Left lung (tissue), 10 donors: ENCODE results near the gene CREB3L4. TPM values are rescaled to one million over a fixed set of nuclear protein-coding genes. Genes with fewer than 3 reads are reported as not detected.

ENCODE experiments used
- ATAC-seq: fragments of 200-7000 bp; cut with Tn5 transposase; one replicate; pipeline ENCODE4 v1.9.1; 2020; ENCODE audit warnings: moderate library complexity
- DNase-seq, 4 donors: peaks; one replicate each; pipeline ENCODE4 v3.0.0-alpha.2; 2013 to 2020
- H3K27ac ChIP-seq, 2 donors: fragments of 200-600 bp; sonication (generic) in 1 of 2; one replicate each; pipeline versions ENCODE4 v1.5.0 to v1.8.0; 2020 to 2021
- H3K27me3 ChIP-seq, 2 donors: fragments of 200-600 bp; sonication (generic) in 1 of 2; one replicate each; pipeline versions ENCODE4 v1.5.0 to v1.8.0; 2020 to 2021
- H3K36me3 ChIP-seq, 2 donors: fragments of 200-600 bp; sonication (generic) in 1 of 2; one replicate each; pipeline versions ENCODE4 v1.5.0 to v1.8.0; 2020 to 2021
- H3K4me1 ChIP-seq, 2 donors: fragments of 200-600 bp; one replicate each; pipeline ENCODE4 v1.8.0; 2021
- H3K4me3 ChIP-seq, 2 donors: fragments of 200-600 bp; sonication (generic) in 1 of 2; one replicate each; pipeline versions ENCODE4 v1.5.0 to v1.8.0; 2020 to 2021; ENCODE audit warnings: mild to moderate bottlenecking in 1 of 2
- H3K9me3 ChIP-seq, 2 donors: fragments of 200-600 bp; sonication (generic) in 1 of 2; one replicate each; pipeline versions ENCODE4 v1.5.0 to v1.8.0; 2020 to 2021
- CTCF ChIP-seq, 2 donors: fragments of 200-600 bp; sonication (generic) in 1 of 2; IDR thresholded peaks; one replicate each; pipeline versions ENCODE4 v1.5.0 to v1.8.0; 2021; ENCODE audit warnings: antibody characterized with exemption in 2 of 2
- intact Hi-C, 2 donors: fragments of 100-400 bp; cut with DNase I; formaldehyde crosslinking; loops; one replicate each; pipeline versions ENCODE4 v1.11.2 to v1.14.2; 2022
- polyA plus RNA-seq, 6 donors: library from polyadenylated mRNA; unstranded; fragments of 120-200 nt; gene quantifications; one replicate each; pipeline ENCODE4 v1.2.1, GENCODE V29; 2013; ENCODE audit not compliant: insufficient read length in 6 of 6
- total RNA-seq, 2 donors: library from RNA; stranded (reverse); fragmentation: NEBNext Ultra II Directional; extraction: Animal tissue kit (Norgen Biotek cat#: 25700); gene quantifications; one replicate each; pipeline ENCODE4 v1.2.1, GENCODE V29; 2021
- donor health status: DM: no; HTN: yes; CAD: no.
- donor health status: DM: no; HTN: no; CAD: no.

Gene CREB3L4
- total and polyA plus RNA-seq, 8 donors: 9.3 to 44.3 (median 35.2) TPM

- H3K4me3 ChIP-seq: peak within 1 kb of the TSS; percentile 76 to 85
- peak within 1 kb of the TSS; percentile 84 to 93 for H3K27ac ChIP-seq
- peaks cover 0 to 42% of the 10 kb centered on the region in 2 donors for H3K36me3 ChIP-seq
- no peak for TF ChIP-seq CTCF (IDR thresholded peaks at IDR 0.05)
- no peaks in the 10 kb centered on the region for H3K27me3 ChIP-seq
- intact Hi-C loops: no loop called here
- H3K4me1 ChIP-seq: peaks cover 28 to 77% of the 10 kb centered on the region in 2 donors
- H3K9me3 ChIP-seq: no peaks in the 10 kb centered on the region
- peak; percentile 97 to 99 (median 98) for DNase-seq
- ATAC-seq: peak; percentile 89
These were observed 9.4 kb upstream of the CREB3L4 start, which contains the start of gene CRTC2 for GRCh38 chr1:153958111-153958960. CRTC2 (minus strand) TSS chr1:153958612; CDS start chr1:153958497, 115 bp downstream.

GRCh38 chr1:153958961-153959260, 8.8 kb upstream of the CREB3L4 start:
- Histone ChIP-seq H3K9me3 (no peaks in the 10 kb centered on the region), H3K4me1 (peaks cover 28 to 80% of the 10 kb centered on the region in 2 donors), H3K27ac (peak overlapping the region; percentile 84 to 93), H3K27me3 (no peaks in the 10 kb centered on the region), H3K4me3 (peak overlapping the region in 1 of 2 donors; percentile 85), H3K36me3 (peaks cover 0 to 36% of the 10 kb centered on the region in 2 donors)
- TF ChIP-seq CTCF (IDR thresholded peaks at IDR 0.05): no peak
- DNase-seq (no peak), ATAC-seq (no peak)
- intact Hi-C loops: no loop called here

GRCh38 chr1:153959454-153959853, 8.2 kb upstream of the CREB3L4 start:
- intact Hi-C loops: no loop called here

GRCh38 chr1:153960206-153960605, 7.5 kb upstream of the CREB3L4 start:
- H3K4me1 ChIP-seq: peaks cover 28 to 83% of the 10 kb centered on the region in 2 donors
- intact Hi-C loops: no loop called here
- H3K9me3 ChIP-seq: no peaks in the 10 kb centered on the region
- no peak overlapping the region for H3K4me3 ChIP-seq
- peak overlapping the region in 1 of 2 donors; percentile 97 for H3K27ac ChIP-seq
- no peak for ATAC-seq
- H3K36me3 ChIP-seq: peaks cover 0 to 25% of the 10 kb centered on the region in 2 donors
- DNase-seq: no peak
- H3K27me3 ChIP-seq: no peaks in the 10 kb centered on the region
- no peak for TF ChIP-seq CTCF (IDR thresholded peaks at IDR 0.05)

More at GRCh38 chr1:153959454-153959853, 8.2 kb upstream of the CREB3L4 start:
- no peak for DNase-seq
- peaks cover 0 to 31% of the 10 kb centered on the region in 2 donors for H3K36me3 ChIP-seq
- H3K4me1 ChIP-seq: peaks cover 28 to 83% of the 10 kb centered on the region in 2 donors
- TF ChIP-seq CTCF (IDR thresholded peaks at IDR 0.05): no peak
- H3K9me3 ChIP-seq: no peaks in the 10 kb centered on the region
- H3K27ac ChIP-seq: peak overlapping the region; percentile 84 to 93
- H3K27me3 ChIP-seq: no peaks in the 10 kb centered on the region
- no peak for ATAC-seq
- no peak overlapping the region for H3K4me3 ChIP-seq

GRCh38 chr1:153961421-153961820, 6.3 kb upstream of the CREB3L4 start:
- intact Hi-C loops: no loop called here
- DNase-seq (no peak), ATAC-seq (no peak)
- Histone ChIP-seq H3K4me1 (peaks cover 27 to 85% of the 10 kb centered on the region in 2 donors), H3K9me3 (no peaks in the 10 kb centered on the region), H3K4me3 (peak overlapping the region in 1 of 2 donors; percentile 89), H3K27me3 (no peaks in the 10 kb centered on the region), H3K36me3 (peaks cover 0 to 25% of the 10 kb centered on the region in 2 donors), H3K27ac (peak overlapping the region; percentile 44 to 97)
- no peak for TF ChIP-seq CTCF (IDR thresholded peaks at IDR 0.05)
